Raji (cell line): ENCODE data around the gene ZDHHC9.

Experiments used
- POLR2A ChIP-seq: IDR thresholded peaks from 2 replicates; pipeline ENCODE4 v1.6.1; 2011; ENCODE audit warnings: low read depth, low read length, control low read depth; ENCODE audit not compliant: insufficient read depth

ZDHHC9 gene

DNA sequence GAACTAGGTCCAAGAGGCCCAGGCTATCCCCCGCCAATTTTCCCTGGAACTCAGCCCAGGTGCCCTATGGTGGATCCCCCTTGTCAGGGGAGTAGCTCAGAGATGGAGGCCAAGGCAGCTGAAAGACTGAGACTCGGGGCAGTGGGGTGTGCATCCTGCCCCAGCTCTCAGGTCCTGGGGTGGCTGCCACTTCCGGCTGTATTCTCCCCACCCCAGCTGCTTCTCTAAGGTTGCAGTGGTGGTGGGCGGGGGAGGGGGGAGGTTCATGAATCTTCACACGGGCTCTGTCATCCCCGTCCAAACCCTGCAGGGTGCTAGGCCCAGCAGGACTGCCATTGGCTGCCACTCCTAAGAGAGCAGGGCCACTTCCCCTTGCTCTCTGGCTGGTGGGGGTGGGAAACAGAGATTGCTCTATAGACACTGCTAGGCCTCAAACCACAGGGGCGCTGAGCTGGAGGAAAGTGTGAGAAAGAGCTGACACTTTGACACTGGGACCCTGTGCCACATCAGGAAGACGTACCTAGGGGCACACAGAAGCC lies 62.5 kb downstream of the ZDHHC9 start:
- peak; percentile 69 for TF ChIP-seq POLR2A

DNA sequence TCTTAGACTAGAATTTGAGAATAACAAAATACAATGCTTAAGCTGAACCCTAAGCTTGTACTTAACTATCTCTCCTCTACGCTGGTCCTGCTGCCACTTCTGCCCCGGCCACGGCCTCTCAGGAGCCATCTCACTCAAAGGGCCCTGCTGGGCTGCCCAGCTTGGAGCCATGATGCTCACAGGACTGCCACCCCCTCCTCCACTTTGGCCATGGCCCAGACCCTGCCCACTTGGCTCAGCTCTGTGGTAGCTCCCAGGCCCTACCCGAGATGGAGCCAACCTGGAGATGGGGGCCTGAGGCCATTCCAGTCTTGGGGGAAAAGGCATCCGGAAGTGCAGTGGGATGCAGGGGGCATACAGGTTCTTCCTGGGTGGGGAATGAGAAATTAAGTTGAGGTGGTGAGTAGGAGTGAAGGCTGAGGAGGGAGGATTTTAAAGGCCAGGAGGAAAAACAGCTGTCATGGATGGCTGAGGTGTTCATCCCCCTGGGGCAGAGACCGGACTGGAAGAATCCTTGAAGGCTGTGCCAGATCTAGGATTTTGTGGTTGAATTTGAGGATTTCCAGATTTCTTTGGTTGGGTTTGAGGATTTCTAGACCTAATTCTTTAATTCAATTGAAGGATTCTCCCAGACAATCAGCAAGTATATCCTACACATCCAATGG lies 63.1 kb downstream of the ZDHHC9 start:
- peak; percentile 26; the same call in 1 of the 2 replicates for TF ChIP-seq POLR2A

DNA sequence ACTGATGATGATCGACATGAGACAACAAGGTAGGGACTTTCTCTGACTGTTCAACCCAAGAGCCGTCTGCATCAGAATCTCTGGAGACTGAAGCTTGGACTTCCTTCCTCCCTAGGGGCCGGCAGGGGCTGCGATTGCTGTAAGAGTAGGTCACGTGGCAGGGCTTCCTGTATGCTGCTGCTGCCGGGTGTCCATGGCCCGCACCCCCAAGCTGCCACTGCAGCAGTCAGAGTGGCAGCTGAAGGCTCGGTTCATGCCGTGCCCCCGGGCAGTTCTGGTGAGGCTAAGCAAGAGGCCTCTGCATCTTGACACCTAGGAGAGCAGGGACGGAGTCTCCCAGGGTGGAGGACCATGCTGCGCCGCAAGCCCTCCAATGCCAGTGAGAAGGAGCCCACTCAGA lies 63.9 kb downstream of the ZDHHC9 start, which contains the start of gene SASH3:
Gene SASH3 (plus strand): TSS at position 203 of the 400 bp plus-strand sequence. CDS start 149 bp downstream, at position 352.
- TF ChIP-seq POLR2A = peak; percentile 84

DNA sequence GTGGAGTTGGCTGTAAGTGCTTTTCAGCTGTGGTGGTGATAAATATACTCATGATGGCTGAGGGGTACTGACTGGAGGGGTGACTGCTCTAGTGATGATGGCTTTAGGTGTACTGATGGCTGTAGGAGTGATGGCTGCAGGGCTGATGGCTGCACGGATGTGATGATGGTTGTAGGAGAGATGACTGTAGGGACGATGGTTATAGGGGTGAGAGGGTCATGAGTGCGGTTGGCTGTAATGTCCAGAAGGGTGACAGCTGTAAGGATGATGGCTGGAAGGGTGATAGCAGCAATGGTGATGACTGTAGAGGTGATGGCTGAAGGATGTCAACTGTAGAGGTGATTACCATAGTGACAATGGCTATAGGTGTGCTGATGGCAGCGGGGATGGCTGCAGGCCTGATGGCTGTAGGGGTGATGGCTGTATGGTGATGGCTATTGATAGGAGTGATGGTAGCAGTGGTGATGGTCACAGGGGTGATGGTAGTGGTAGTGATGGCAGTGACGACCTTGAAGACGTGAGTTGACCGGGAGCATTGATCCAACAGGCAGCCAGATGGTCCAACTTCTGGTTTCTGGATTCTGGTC lies 64.5 kb downstream of the ZDHHC9 start:
- TF ChIP-seq POLR2A = no peak

DNA sequence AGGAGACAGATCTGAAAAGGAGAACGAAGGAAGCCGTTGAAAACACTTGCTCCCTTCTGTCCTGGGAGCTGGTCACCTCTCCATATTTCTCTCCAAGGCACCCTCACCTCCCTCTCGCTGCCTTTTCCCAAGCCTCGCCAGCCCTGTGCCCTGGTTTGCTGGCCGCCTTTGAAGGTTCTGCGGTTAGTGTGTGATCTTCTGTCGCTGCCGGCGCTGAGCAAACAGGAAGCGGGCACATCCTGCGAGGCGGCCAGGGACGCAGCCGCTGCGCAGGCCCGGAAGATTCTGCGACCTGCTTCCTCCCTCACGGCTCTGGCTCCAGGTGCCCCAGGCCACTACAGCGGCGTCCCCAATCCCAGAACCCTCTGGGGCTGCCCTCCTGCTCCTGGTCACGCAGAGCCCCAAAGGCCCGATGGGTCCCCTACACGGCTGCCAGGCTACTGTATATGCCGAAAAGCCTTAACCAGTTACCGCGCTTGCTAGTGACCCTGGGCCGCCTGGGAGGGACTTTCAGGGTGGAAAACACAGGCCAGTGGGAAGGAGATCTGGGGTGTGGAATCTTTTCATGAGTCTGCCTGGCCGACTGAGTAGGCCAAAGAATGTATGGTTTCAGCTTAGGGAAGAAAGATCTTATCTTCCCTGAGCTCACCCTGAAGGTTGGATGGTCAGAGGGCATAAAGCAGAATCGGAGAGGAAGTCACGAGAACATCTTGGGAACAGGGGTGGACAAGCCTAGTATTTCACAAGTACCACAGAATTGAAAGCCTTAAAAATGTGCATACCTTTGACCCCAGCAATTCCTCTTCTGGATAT lies 66.3 kb downstream of the ZDHHC9 start:
- peak; percentile 48 for TF ChIP-seq POLR2A

DNA sequence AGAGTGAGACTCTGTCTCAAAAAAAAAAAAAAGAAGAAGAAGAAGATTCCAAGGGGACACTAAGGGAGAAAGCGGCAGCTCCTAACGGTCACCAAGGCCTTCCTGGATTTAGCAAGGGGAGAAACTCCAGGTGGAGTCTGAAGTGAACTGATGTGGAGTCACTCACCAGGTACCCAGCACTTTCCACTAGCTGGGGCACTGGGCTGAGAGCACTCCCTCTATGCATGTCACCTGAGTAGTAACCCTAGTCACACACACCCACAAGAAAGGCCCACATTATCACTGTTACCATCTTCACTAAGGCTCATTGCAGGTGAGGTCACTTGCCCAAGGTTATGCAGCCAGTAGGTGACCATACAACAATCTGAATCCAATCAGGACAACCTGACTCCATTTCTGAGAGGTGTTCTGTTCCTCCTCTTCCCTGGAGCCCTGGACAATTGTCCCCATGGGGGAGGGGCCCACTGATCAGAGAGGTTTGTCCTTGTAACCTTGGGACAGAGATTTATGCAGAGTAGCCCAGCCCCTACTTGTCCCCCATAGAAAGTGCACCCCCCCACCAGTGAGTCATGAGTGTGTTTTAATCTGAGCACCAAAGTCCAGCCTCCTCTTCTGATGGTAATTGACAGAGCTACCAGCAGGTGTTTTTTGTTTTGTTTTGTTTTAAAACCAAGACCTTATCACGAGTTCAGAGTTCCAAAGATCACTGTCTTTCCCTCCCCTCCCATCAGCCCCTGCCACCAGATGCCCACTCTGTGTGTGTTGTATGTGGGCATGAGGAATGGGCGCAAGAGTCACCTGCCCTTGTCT lies 69.8 kb downstream of the ZDHHC9 start:
- TF ChIP-seq POLR2A = no peak

DNA sequence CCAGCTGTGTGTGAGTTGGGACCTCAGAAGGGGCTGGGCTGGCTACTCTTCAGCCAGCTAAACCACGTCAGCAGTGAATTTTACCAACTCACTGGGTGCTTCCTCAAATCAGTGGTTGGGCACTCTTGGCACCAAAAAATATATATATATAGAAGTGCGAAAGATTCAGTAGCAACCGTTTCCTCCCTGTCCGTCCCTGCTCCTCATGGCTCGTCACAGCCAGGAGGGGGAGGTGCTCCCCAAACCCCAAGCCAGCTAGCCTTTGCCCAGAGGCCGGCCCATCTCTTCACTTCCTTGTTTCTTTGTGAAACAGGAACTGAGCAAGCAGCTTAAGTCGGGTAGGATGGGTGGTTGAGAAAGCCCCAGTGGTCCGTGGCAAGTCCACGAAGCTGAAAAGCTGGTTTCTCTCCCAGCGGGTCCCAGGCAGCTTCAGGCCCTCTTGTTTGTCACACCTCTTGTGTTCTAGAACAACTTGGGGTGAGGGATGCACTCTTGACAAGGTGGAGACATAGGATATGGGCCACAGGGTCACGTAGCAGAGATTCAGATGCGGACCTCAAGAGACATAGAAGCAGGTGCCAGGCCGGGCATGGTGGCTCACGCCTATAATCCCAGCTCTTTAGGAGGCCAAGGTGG lies 70.8 kb downstream of the ZDHHC9 start:
- TF ChIP-seq POLR2A = peak; percentile 50; the same call in 1 of the 2 replicates

DNA sequence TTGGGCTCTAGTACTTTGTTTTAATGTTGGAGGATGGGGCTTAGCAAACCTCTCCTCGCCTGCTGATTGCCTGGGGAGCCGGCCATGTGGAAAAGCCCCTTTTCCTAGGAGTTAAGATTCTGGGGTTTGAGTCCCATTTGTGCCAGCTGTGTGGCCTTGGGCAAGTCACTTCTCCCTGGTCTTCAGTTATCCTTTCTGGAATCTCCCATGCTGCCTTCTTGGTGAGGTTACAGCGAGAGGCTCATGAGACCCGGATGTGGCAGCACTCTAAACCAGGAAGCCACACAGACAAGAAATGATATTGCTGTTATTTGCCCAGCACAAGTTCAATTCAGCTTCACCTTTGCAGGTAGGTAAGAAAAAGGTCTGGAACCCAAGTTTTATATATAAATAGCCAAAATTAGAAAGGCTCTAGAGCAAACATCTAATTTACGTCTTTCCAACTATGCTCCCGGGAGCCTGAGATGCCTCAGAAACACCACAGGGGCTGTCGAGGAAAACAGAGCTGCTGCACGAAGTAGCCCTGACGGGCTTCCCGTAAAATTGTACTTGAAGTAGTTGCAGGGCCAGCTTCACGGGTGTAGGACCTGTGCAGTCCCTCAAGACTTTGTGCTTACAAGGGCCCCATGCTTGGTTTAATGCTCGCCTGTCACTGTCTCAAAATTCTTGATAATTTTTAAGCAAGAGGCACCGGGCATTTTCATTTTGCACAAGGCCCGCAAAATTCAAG lies 72.3 kb downstream of the ZDHHC9 start:
- no peak for TF ChIP-seq POLR2A

DNA sequence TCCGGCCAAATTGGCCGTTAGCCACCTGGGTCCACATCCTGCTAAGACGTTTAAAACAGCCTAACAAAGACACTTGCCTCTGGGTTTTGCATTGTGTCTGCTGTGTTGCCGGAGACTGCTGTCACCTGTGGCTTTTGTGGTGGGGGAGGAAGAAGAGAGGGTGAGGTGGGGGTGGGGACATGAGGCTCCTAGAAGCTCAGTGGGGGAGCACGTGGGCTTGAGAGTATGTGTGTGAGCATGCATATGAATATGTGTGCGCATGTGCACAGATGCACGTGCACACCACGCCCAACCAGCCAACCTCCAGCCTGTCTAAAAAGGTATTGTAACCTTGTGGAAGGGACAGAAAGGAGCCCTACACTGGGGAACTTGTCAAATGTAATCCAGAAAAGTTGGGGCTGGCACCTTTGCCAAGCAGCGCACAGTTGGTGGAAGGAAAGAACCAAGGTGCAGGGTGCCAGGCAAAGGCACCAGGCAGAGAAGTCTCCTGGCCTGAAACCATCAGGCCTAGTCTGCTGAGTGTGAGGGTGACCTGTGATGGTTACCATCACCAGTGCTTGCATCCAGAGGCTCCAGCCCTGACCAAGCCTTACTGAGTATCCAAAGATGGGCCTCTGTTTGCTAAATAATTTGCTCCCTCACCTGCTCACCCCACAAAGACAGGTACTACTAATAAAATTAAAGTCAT lies 74.1 kb downstream of the ZDHHC9 start:
- TF ChIP-seq POLR2A = no peak; the same call in 1 of the 2 replicates

DNA sequence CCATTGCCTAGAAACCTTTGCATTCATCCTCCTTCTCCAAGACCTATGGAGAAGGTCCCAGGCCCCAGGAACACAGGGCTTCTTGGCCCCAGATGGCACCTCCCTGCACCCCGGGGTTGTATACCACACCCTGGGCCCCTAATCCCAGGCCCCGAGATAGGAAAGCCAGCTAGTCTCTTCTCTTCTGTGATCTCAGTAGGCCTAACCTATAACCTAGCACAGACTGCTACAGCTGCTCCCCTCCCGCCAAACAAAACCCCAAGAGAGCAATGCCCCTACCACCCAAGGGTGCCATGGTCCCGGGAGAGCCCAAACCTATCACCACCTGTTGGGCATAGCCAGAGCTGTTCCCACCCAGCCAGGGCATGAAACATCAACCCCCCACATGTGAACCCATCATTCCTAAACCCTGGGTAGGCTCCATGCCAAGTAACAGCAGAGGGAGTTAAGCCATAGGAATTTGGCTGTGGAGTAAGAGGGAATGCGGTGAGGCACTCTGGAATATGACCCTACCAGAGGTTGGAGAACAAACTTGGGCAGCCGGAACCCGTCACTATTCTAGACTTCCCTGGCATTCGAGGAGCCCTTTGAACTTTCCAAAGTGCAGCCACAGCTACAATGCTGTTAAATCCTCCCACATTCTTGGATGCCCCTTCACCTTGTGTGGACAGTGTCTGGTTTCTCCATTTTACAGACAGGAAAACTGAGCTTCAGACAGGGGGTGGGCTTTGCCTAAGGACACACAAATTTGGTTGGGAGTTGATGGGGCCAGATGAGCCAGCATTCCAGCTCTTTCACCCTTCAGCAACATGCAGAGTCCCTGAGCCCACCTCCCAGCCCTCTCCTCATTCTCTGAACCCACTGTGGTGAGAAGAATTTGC lies 74.9 kb downstream of the ZDHHC9 start:
- TF ChIP-seq POLR2A = peak; percentile 5; the same call in 1 of the 2 replicates

DNA sequence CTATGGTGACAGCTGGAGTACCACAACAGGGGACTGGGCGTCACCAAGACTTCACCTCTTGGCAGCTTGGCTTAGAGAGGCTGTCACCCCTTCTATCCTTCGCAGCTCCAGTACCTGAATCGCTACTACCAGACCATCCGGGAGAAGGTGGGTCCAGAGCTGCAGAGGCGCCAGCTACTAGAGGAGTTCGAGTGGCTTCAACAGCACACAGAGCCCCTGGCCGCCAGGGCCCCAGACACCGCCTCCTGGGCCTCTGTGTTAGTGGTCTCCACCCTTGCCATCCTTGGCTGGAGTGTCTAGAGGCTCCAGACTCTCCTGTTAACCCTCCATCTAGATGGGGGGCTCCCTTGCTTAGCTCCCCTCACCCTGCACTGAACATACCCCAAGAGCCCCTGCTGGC lies 75.5 kb downstream of the ZDHHC9 start:
- no peak for TF ChIP-seq POLR2A

DNA sequence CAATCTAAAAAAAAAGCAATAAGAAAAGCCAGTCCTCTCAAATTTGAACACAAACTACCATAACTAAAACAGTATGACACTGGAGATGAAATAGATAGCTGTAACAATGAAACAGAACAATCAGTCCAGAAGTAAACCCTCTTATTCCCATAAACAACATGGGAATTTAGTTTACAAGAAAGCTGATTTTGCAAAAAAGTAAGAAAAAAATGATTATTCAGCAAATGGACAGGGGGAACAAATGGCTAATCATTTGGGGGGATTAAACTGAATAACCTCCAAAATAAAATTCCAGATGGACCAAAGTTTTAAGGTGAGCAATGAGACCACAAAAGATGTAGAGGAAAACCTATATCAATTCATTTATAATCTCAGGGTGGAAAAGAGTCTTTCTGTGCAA lies 80.0 kb downstream of the ZDHHC9 start:
- no peak for TF ChIP-seq POLR2A

DNA sequence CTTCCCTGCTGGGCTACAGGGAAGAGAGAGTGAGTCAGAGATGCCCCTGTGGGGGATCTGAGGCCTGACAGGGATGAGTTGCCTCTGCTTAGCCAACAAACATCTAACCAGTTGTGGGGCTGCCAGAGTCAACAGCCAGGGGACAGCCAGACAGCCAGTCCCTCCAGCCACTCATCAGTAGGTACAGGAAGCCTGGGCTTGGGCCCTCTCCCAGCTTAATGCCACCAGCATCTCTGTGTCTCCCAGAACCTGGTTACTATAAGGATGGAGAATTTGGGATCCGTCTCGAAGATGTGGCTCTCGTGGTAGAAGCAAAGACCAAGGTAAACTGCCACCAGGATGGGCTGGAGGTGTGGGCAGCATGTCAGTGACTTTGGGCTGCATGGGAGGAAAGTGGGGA lies 81.2 kb downstream of the ZDHHC9 start:
- TF ChIP-seq POLR2A = no peak

DNA sequence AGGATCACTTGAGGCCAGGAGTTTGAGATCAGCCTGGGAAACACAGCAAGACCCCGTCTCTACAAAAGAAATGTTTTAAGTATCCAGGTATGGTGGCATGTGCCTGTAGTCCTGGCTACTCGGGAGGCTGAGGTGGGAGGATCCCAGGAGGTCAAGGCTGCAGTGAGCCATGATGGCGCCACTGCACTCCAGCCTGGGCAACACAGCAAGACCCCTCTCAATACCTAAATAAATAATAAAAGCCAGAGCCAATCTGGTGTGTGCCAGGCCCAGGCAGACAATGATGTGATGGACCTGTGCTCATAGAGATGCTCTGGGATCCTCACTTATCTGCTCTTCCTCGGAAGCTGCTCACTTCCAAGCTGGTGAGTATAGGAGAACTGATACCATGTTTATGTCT lies 82.1 kb downstream of the ZDHHC9 start:
- TF ChIP-seq POLR2A = no peak
